HAP-1 (cell line): ENCODE data around the gene ZBTB17.
"Not testable (repeated sequence)": the region's sequence is repeated elsewhere in the genome, so short reads cannot be mapped to it uniquely, and the experiment has no call there.

ENCODE experiments used
- DNase-seq, 2 experiments: peaks; one replicate each; pipeline ENCODE4 v3.0.0-alpha.2; 2016 to 2020; ENCODE audit warnings: low spot score in 2 of 2
- H3K27me3 ChIP-seq: fragments of 250-450 bp; sonication (Bioruptor Pico); 2 replicates; pipeline ENCODE4 v1.5.1; 2020; ENCODE audit warnings: low read depth, mild to moderate bottlenecking, moderate library complexity
- H3K36me3 ChIP-seq: fragments of 250-450 bp; sonication (Bioruptor Pico); replicated peaks from 2 replicates; pipeline ENCODE4 v1.5.1; 2020; ENCODE audit warnings: mild to moderate bottlenecking
- H3K4me1 ChIP-seq: fragments of 250-450 bp; sonication (Bioruptor Pico); 2 replicates; pipeline ENCODE4 v1.5.1; 2020; ENCODE audit warnings: mild to moderate bottlenecking
- H3K4me3 ChIP-seq: fragments of 250-450 bp; sonication (Bioruptor Pico); 2 replicates; pipeline ENCODE4 v1.5.1; 2020; ENCODE audit warnings: mild to moderate bottlenecking, moderate library complexity
- H3K9me3 ChIP-seq: fragments of 250-450 bp; sonication (Bioruptor Pico); 2 replicates; pipeline ENCODE4 v1.5.1; 2020; ENCODE audit warnings: mild to moderate bottlenecking, moderate library complexity
- in situ Hi-C: fragments of 300-500 bp; cut with MboI; formaldehyde crosslinking; loops from 3 replicates; pipeline ENCODE4 v1.14.3; 2020; ENCODE audit warnings: low sequenced_read_pairs, inconsistent platforms, mixed read lengths

ZBTB17 gene

GRCh38 chr1:15991427-15992186 is 15.7 kb upstream of the ZBTB17 start:
- no peaks in the 10 kb centered on the region for H3K36me3 ChIP-seq
- no peaks in the 10 kb centered on the region for H3K27me3 ChIP-seq
- H3K4me1 ChIP-seq, result no peaks in the 10 kb centered on the region
- no peak for DNase-seq
- no peaks in the 10 kb centered on the region for H3K9me3 ChIP-seq
- in situ Hi-C loops, result no loop called here
- no peak overlapping the region for H3K4me3 ChIP-seq

- in situ Hi-C loops, result no loop called here
- no peak overlapping the region for H3K4me3 ChIP-seq
- H3K4me1 ChIP-seq, result no peaks in the 10 kb centered on the region
- DNase-seq, result no peak
- H3K27me3 ChIP-seq, result no peaks in the 10 kb centered on the region
- no peaks in the 10 kb centered on the region for H3K36me3 ChIP-seq
- no peaks in the 10 kb centered on the region for H3K9me3 ChIP-seq
Measured at GRCh38 chr1:15989776-15990175, 13.9 kb upstream of the ZBTB17 start.

- no peak for DNase-seq
- H3K36me3 ChIP-seq, result no peaks in the 10 kb centered on the region
Measured at GRCh38 chr1:15988856-15989736, 13.2 kb upstream of the ZBTB17 start.

DNA sequence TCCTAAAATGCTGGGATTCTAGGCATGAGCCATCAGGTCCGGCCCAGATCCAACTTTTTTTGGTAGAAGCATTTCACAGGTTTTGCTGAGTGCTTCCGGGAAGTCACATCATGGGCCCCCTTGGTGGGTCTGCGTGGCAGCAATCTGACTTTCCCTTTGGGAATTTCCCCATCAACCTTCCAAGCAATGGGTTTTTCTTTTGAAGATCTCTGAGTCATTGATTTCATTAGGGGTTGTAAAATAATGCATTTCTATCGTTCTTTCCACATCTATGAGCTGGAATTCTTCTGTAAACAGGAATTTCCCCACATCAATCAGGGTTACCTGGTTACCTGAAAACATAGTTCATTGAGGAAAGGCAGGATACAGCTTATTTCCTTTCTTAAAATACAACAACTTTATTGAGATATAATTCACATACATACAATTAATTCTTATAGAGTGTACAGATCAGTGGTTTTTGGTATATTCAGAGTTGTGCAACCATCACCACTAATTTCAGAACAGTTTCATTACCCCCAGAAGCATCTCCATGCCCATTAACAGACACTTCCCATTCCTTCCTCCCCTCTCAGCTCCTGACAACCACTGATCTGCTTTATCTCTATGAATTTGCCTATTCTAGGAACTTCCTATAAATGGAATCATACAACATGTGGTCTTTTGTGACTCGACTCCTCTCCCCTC is 9.9 kb upstream of the ZBTB17 start:
- Histone ChIP-seq H3K4me1 (no peaks in the 10 kb centered on the region), H3K9me3 (peaks cover 3% of the 10 kb centered on the region; the same call in 1 of the 2 replicates), H3K36me3 (no peaks in the 10 kb centered on the region), H3K27me3 (no peaks in the 10 kb centered on the region), H3K4me3 (no peak overlapping the region)
- DNase-seq, result no peak
- in situ Hi-C loops, result no loop called here

More at GRCh38 chr1:15988856-15989736, 13.2 kb upstream of the ZBTB17 start:
- no peaks in the 10 kb centered on the region for H3K9me3 ChIP-seq
- H3K27me3 ChIP-seq, result no peaks in the 10 kb centered on the region
- no peak overlapping the region for H3K4me3 ChIP-seq
- H3K4me1 ChIP-seq, result no peaks in the 10 kb centered on the region
- in situ Hi-C loops, result no loop called here

- H3K4me3 ChIP-seq, result no peak overlapping the region
- H3K4me1 ChIP-seq, result no peaks in the 10 kb centered on the region
- H3K9me3 ChIP-seq, result peaks cover 3% of the 10 kb centered on the region
- in situ Hi-C loops, result no loop called here
- no peak for DNase-seq
- no peaks in the 10 kb centered on the region for H3K36me3 ChIP-seq
- no peaks in the 10 kb centered on the region for H3K27me3 ChIP-seq
Measured at GRCh38 chr1:15983275-15983674, 7.4 kb upstream of the ZBTB17 start.

GRCh38 chr1:15981679-15982078 is 5.8 kb upstream of the ZBTB17 start:
- H3K9me3 ChIP-seq, result peaks cover 3% of the 10 kb centered on the region
- H3K27me3 ChIP-seq, result no peaks in the 10 kb centered on the region
- no peaks in the 10 kb centered on the region for H3K4me1 ChIP-seq
- DNase-seq, result no peak
- H3K4me3 ChIP-seq, result no peak overlapping the region
- in situ Hi-C loops, result no loop called here
- no peaks in the 10 kb centered on the region for H3K36me3 ChIP-seq

DNA sequence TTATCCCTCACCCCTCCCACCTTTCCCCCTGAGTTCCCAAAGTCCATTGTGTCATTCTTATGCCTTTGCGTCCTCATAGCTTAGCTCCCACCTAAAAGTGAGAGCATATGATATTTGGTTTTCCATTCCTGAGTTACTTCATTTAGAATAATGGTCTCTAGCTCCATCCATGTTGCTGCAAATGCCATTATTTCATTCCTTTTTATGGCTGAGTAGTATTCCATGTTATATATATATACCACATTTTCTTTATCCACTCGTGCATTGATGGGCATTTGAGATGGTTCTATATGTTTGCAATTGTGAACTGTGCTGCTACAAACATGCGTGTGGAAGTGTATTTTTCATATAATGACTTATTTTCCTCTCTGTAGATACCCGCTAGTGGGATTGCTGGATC is 2.0 kb upstream of the ZBTB17 start:
- peaks cover 12% of the 10 kb centered on the region for H3K4me1 ChIP-seq
- H3K4me3 ChIP-seq, DNase-seq, H3K9me3 ChIP-seq, in situ Hi-C loops, H3K27me3 ChIP-seq, H3K36me3 ChIP-seq: not testable (repeated sequence)

DNA sequence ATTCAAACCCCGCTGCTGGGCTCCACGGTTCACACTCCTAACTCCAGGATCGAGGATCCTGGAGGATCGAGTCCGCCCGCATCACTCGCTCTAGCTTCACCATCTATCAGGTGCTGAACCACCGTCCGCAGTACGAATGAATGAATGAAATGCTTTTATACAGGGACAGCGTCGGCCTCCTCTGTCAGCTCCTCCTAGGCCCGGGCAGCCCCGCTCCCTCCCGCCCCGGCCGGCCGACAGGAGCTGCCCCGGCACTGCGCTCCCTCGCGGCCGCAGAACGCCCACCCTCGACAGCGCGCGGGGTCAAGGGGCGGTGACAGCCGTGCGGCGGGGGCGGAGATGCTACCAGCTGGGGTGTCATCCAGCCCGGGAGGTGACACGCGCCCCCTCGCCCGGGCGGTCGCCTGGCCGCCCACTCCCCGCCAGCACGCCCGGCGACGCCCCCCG is 520 bp downstream of the ZBTB17 start:
- Histone ChIP-seq H3K36me3 (peaks cover 12% of the 10 kb centered on the region), H3K9me3 (peaks cover 4% of the 10 kb centered on the region; the same call in 1 of the 2 replicates), H3K27me3 (no peaks in the 10 kb centered on the region), H3K4me1 (peaks cover 12% of the 10 kb centered on the region), H3K4me3 (peak overlapping the region; percentile 97)
- peak; percentile 54 to 82 for DNase-seq
- in situ Hi-C loops, result no loop called here

GRCh38 chr1:15974855-15975254 is 1.0 kb downstream of the ZBTB17 start:
- H3K36me3 ChIP-seq, result peaks cover 13% of the 10 kb centered on the region
- no peaks in the 10 kb centered on the region for H3K27me3 ChIP-seq
- in situ Hi-C loops, result no loop called here
- H3K4me1 ChIP-seq, result peaks cover 12% of the 10 kb centered on the region
- H3K9me3 ChIP-seq, result peaks cover 4% of the 10 kb centered on the region; the same call in 1 of the 2 replicates
- H3K4me3 ChIP-seq, result peak overlapping the region; percentile 97
- DNase-seq, result no peak

DNA sequence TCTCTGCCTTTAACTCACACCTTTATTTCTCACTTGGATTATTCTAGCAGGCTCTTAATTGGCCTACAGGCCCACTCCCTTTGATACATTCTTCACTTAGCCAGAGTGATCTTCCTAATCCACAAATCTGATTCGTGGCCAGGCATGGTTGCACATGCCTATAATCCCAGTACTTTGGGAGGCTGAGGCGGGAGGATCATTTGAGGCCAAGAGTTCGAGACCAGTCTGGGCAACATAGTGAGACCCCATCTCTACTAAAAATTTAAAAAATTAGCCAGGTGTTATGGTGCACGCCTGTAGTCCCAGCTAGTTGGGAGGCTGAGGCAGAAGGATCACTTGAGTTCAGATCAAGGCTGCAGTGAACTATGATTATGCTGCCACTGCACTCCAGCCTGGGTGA is 2.1 kb downstream of the ZBTB17 start:
- in situ Hi-C loops, result no loop called here
- peaks cover 19% of the 10 kb centered on the region for H3K36me3 ChIP-seq
- H3K27me3 ChIP-seq, result no peaks in the 10 kb centered on the region
- H3K4me1 ChIP-seq, result peaks cover 12% of the 10 kb centered on the region
- DNase-seq, result no peak
- no peak overlapping the region for H3K4me3 ChIP-seq
- peaks cover 13% of the 10 kb centered on the region; the same call in 1 of the 2 replicates for H3K9me3 ChIP-seq

GRCh38 chr1:15972409-15972808 is 3.5 kb downstream of the ZBTB17 start:
- Histone ChIP-seq H3K9me3 (peaks cover 13% of the 10 kb centered on the region; the same call in 1 of the 2 replicates), H3K27me3 (no peaks in the 10 kb centered on the region), H3K4me3 (no peak overlapping the region), H3K4me1 (peaks cover 12% of the 10 kb centered on the region), H3K36me3 (peaks cover 22% of the 10 kb centered on the region)
- DNase-seq, result no peak
- in situ Hi-C loops, result no loop called here

- DNase-seq, result no peak
- peaks cover 9% of the 10 kb centered on the region; the same call in 1 of the 2 replicates for H3K9me3 ChIP-seq
- peaks cover 22% of the 10 kb centered on the region for H3K36me3 ChIP-seq
- no peak overlapping the region for H3K4me3 ChIP-seq
- H3K27me3 ChIP-seq, result no peaks in the 10 kb centered on the region
- peaks cover 6% of the 10 kb centered on the region; the same call in 1 of the 2 replicates for H3K4me1 ChIP-seq
- in situ Hi-C loops, result no loop called here
Measured at GRCh38 chr1:15970911-15971310, 5.0 kb downstream of the ZBTB17 start.

DNA sequence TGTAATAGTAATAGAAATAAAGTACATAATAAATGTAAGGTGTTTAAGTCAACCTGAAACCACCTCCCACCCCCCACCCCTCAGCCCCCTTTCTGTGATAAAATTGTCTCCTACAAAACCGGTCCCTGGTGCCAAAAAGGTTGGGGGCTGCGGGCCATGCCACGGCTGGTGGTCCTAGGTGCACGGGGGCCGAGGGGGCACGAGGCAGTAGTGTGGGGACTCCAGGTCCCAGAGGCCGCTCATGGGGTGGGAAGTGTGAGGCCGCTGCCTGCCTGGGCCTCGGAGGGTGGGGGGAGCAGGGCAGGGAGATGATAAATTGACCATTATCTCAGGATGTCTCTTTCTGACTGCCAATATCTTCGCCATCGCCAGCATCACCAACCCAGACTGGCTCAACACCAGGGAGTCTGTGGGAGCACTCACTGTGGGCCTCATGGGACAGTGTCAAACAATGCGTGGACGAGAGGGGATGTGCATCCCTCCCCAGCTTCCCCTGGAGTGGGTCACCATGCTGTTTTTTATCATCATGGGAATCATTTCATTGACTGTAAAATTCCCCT is 6.5 kb downstream of the ZBTB17 start:
- in situ Hi-C loops, result no loop called here
- peaks cover 22% of the 10 kb centered on the region for H3K36me3 ChIP-seq
- DNase-seq, result no peak
- H3K27me3 ChIP-seq, result no peaks in the 10 kb centered on the region
- no peak overlapping the region for H3K4me3 ChIP-seq
- H3K4me1 ChIP-seq, result no peaks in the 10 kb centered on the region; the same call in 1 of the 2 replicates
- peaks cover 9% of the 10 kb centered on the region; the same call in 1 of the 2 replicates for H3K9me3 ChIP-seq
